Daoy (cell line): ENCODE measurements around the gene TCAP. TPM values are rescaled to one million over a fixed set of nuclear protein-coding genes. Genes with fewer than 3 reads are reported as not detected.
A peak's percentile ranks its signal among the peaks of the same experiment; 100 is the strongest.

Experiments
- DNase-seq: peaks from one replicate; pipeline ENCODE4 v3.0.0-alpha.2; 2015; ENCODE audit warnings: low read depth
- total RNA-seq: library from RNA; depleted of rRNA; stranded (reverse); fragments of >200 nt; shearing (Covaris generic); gene quantifications from 2 replicates; pipeline ENCODE4 v1.2.3, GENCODE V29; 2014

Gene TCAP
- total RNA-seq, 1 experiment from 2014 or later, result not detected

GRCh38 chr17:39667262-39667944 lies 2.3 kb downstream of the TCAP start:
- no peak for DNase-seq

DNA sequence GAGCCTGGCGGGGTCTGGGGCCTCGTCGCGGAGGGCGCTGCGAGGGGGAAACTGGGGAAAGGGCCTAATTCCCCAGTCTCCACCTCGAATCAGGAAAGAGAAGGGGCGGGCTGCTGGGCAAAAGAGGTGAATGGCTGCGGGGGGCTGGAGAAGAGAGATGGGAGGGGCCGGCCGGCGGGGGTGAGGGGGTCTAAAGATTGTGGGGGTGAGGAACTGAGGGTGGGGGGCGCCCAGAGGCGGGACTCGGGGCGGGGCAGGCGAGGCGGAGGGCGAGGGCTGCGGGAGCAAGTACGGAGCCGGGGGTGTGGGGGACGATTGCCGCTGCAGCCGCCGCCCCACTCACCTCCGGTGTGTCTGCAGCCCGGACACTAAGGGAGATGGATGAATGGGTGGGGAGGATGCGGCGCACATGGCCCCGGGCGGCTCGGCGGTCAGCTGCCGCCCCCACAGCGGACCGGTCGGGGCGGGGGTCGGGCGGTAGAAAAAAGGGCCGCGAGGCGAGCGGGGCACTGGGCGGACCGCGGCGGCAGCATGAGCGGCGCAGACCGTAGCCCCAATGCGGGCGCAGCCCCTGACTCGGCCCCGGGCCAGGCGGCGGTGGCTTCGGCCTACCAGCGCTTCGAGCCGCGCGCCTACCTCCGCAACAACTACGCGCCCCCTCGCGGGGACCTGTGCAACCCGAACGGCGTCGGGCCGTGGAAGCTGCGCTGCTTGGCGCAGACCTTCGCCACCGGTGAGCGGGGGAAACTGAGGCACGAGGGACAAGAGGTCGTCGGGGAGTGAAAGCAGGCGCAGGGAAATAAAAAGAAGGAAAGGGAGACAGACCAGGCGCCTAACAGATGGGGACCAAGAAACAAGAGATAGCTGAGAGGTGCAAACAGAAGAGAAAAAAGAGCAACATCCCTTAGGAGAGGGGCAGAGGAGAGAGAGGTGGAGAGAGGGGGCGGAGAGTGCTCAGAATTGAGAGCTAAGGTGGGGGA lies 3.1 kb downstream of the TCAP start, which contains the start of gene PNMT:
Gene PNMT, plus strand, starts transcription at position 509 of the 980 bp plus-strand sequence. Its CDS starts 23 bp downstream, at position 532.
- DNase-seq, result peak; percentile 67

DNA sequence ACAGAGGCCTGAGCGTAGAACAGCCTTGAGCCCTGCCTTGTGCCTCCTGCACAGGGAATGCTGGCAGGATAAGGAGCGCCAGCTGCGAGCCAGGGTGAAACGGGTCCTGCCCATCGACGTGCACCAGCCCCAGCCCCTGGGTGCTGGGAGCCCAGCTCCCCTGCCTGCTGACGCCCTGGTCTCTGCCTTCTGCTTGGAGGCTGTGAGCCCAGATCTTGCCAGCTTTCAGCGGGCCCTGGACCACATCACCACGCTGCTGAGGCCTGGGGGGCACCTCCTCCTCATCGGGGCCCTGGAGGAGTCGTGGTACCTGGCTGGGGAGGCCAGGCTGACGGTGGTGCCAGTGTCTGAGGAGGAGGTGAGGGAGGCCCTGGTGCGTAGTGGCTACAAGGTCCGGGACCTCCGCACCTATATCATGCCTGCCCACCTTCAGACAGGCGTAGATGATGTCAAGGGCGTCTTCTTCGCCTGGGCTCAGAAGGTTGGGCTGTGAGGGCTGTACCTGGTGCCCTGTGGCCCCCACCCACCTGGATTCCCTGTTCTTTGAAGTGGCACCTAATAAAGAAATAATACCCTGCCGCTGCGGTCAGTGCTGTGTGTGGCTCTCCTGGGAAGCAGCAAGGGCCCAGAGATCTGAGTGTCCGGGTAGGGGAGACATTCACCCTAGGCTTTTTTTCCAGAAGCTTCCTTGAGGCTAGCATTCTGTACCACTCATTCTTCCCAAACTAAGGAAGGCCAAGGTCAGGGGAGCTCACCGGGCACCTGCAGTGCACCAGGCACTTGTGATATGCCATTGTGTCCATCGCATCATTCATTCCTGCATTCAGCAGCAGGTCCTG lies 5.0 kb downstream of the TCAP start:
- DNase-seq, result no peak

- DNase-seq, result no peak
Measured at GRCh38 chr17:39670746-39671145, 5.6 kb downstream of the TCAP start.

GRCh38 chr17:39671651-39672521 lies 6.7 kb downstream of the TCAP start:
- DNase-seq, result no peak

DNA sequence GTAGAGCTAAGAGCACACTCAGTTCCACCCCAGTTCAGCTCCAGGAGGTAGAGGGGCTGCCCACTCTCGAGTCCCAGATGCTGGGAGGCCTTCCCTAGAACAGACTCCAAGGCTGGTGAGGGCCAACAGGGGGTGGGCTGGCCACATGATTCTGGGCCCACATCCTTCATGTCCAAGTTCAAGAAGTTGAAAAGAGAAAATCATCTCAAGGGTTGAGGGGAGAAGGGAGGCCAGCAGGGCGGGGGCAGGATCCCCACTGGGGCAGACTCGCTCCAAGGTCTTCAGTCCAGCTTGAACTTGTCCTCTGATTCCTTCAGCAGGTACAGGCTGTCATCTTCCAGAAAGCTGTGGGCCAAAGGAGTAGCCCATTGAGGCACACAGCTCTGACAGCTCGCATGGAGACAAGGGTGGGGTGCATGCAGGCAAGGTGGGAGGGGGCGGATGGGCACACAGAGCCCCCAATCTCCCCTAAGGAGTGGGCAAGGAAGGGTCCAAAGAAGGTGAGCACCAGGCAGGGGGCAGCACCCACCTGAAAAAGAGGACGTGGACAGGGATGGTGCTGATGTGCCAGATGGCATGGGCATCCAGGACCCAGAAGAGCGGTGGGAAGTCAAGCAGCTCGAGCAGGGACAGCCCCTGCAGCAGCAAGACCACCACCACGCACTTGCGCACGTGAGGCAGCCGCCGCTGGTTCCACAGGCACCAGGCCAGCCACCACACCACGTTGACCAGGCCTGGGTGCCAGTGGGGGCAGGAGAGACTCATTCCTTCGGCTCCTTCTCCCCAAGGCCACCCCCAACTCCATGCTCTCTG lies 7.6 kb downstream of the TCAP start:
- DNase-seq, result no peak

GRCh38 chr17:39673335-39674081 lies 8.4 kb downstream of the TCAP start:
- DNase-seq, result no peak

DNA sequence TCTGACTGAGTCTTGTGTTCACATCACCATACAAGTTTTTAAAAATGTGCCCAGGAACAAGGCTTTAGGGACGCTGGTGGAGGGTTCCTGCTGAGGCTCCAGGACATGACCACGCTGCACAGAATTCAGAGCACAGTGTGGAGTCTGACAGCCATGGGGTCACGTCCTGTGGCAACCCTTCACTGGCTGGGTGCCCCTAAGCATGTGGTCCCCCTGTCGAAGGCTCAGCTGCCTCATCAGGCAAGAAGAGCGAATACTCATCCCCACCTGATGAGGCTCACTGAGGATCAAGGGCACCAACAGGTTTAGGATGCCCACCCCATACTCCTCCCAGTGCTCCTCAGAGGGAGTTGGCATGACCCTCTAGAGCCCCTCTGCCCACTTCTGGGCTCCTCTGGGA lies 9.0 kb downstream of the TCAP start:
- DNase-seq, result no peak

DNA sequence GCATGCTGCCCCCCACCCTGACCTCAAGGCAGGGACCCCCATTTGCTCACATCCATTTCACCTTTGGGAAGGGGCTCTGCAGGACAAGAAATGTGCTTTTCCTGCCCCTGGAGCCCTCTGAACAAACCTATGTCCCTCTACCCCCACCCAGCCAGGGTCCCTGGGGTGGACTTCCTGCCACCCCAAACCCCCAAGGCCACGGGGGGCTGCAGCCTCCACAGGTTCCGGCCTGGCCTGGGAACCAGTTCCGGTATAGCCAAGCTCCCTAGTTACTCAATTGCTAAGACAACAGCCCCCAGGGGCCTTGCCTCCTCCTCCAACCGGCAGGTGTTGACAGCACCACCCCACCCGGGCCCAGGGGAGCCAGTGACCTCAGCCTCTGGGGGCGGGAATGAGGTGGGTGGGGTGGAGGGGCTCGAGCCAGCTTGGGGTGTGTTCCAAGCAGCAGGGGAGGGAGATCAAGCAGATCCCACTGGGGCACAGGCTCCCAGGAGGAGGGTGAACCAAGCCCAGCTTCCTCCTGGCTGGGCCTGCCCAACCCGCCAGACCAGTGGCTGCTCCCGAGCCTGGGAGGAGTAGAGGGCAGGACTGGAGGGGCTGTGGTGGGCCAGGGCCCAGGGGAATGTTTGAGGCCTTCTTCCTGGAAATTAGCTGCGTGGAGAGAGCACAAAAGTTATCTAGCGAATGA lies 9.7 kb downstream of the TCAP start:
- peak; percentile 60 for DNase-seq

- DNase-seq, result no peak
Measured at GRCh38 chr17:39675390-39676082, 10.4 kb downstream of the TCAP start.

- peak; percentile 41 for DNase-seq
Measured at GRCh38 chr17:39676198-39676819, 11.2 kb downstream of the TCAP start.

- DNase-seq, result no peak
Measured at GRCh38 chr17:39677072-39677471, 11.9 kb downstream of the TCAP start.

DNA sequence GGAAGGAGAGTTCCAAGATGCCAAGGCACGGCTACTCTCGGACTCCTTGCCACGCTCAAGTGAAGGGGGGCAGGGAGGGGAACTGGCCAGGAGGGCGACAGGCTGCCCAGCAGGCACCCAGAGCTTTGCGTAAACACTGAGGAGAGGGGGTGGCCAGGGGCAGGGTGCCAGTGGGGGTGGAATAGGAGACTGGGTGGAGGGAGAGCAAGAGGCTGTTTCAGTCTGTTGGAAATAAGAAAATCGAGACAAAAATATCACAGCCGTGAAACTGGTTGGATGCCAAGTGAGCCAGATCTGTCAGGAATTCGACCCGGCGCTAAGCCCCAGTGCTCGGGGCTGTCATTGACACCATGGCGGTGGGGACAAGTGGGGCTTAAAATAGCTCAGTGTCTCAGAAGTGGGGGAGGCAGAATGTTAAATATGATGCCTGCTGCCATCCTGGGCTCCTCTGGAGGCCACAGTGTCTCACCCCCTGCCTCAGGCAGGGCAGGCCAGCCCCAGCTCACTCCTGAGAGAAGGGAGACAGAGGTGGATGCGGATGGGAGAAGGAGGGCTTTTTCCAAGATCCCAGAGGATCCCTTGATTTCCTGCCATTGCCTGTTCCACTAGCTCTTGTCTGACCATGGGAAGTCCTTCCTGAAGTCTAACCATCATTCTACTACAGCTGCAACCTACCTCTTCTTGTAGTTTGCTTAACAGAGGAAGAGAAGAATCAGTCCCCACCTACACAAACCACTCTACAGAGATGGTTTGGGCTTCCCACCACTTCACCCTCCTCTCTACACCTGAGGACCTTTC lies 12.6 kb downstream of the TCAP start:
- DNase-seq, result no peak

DNA sequence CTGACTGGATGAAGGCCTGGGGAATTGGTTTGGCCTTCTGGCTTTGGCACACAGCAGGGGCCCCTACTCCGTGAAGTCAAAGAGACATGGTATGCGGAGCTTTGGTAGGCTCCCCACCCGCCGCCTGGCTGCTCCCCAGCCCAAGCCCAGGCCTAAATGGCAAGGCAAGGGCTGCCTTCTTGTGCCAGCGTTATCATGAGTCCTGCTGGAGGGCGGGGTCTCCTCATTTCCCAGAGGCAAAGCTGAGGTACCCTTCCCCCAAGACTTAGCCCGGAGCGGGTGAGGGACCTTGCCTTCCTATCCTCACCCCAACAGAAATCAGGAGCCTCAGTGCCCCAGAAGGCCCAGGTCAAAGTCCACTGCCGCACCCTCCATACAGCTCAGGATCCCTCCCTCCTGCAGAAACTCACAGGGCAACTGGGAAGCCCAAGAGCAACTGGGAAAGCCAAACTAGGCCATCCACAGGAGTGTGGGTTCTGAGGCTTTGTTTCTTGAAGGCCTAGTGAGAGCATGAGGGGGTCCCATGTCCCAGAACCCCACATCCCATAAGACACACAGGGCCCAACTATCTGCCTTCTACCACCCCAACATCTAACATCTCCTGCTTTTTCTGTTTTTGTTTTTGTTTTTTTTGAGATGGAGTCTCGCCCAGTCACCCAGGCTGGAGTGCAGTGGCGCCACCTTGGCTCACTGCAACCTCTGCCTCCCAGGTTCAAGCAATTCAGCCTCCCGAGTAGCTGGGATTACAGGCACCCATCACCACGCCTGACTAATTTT lies 13.4 kb downstream of the TCAP start:
- no peak for DNase-seq

DNA sequence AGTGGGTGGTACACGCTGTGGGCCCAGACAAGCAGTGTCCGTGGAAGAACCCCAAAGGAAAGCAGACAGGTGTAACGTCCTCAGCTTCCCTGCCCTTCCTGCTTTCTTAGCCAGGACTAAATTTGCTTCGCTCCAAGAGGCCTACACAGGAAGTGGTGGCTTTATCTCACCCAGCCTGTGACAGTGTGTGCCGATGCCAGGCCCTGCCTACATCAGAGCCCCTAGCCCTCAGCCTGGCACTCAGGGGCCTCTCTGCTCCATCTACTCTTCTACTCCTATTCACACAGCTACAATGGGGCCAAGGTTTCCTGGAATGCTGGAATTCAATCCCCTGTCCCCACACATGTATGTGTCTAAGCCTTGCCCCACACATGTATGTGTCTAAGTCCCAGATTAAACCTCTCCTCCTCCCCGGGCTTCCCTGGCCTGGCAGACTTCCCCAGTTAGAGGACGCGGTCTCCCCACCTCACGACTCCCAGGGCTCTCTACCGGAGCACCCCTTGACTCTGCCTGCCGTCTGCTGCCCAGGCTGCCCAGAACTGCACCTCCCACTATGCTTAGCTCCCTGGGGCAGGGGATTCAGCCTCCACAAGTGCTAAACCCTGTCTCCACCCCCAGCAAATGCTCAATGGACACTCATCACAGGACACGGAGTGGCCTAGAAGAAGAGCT lies 14.5 kb downstream of the TCAP start:
- DNase-seq, result no peak
